Neural cell (in vitro differentiated cells): ENCODE measurements around the gene UGGT2.

Experiments
- EZH2 ChIP-seq: fragments of 200-600, 300-800 bp; shearing (Covaris generic), sonication (generic); IDR thresholded peaks from 2 replicates; pipeline ENCODE4 v1.6.1; 2014; ENCODE audit warnings: antibody characterized with exemption, low read length, borderline replicate concordance, mild to moderate bottlenecking; ENCODE audit not compliant: insufficient read depth, poor library complexity, severe bottlenecking
- MXI1 ChIP-seq: fragments of 450-650 bp; conservative IDR thresholded peaks from 2 replicates; pipeline ENCODE4 v1.6.1; 2014; ENCODE audit warnings: antibody characterized with exemption, mild to moderate bottlenecking; ENCODE audit not compliant: poor library complexity, severe bottlenecking
- POLR2AphosphoS5 ChIP-seq: IDR thresholded peaks from 2 replicates; pipeline ENCODE4 v1.6.1; 2012
- SMC3 ChIP-seq: fragments of 450-650 bp; conservative IDR thresholded peaks from 2 replicates; pipeline ENCODE4 v1.6.1; 2014; ENCODE audit warnings: antibody characterized with exemption, mild to moderate bottlenecking, moderate library complexity; ENCODE audit not compliant: poor library complexity
- TAF1 ChIP-seq: IDR thresholded peaks from 2 replicates; pipeline ENCODE4 v1.6.1; 2012; ENCODE audit warnings: low read depth
- TF ChIP-seq, protein P1 (sequence below): fragments of 450-650 bp; IDR thresholded peaks from 2 replicates; pipeline ENCODE4 v1.5.1; 2014; ENCODE audit warnings: antibody characterized with exemption, mild to moderate bottlenecking, moderate library complexity; ENCODE audit not compliant: poor library complexity, severe bottlenecking
- TF ChIP-seq, protein P2 (sequence below): IDR thresholded peaks from 2 replicates; pipeline ENCODE4 v1.6.1; 2012; ENCODE audit warnings: borderline replicate concordance

DNA sequence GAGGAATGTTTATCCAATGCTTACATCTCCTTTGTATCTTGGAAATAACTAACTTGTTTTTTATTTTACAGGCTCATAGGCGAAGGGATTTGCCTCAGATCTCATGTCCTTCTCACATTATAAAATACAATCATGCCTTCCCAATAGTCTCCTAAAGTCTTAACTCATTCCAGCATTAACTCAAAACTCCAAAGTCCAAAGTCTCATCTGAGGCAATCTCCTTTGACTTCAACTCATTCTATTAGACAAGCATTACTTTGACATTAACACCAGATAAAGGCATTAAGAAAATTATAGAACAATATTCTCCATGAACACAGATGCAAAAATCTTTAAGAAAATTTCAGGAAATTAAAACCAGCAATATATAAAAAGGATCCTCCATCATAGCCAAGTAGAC lies 238.7 kb downstream of the UGGT2 start:
- TF ChIP-seq SMC3 (no peak), EZH2 (no peak), POLR2AphosphoS5 (no peak), TAF1 (no peak), MXI1 (no peak)
- TF ChIP-seq, protein P1, sequence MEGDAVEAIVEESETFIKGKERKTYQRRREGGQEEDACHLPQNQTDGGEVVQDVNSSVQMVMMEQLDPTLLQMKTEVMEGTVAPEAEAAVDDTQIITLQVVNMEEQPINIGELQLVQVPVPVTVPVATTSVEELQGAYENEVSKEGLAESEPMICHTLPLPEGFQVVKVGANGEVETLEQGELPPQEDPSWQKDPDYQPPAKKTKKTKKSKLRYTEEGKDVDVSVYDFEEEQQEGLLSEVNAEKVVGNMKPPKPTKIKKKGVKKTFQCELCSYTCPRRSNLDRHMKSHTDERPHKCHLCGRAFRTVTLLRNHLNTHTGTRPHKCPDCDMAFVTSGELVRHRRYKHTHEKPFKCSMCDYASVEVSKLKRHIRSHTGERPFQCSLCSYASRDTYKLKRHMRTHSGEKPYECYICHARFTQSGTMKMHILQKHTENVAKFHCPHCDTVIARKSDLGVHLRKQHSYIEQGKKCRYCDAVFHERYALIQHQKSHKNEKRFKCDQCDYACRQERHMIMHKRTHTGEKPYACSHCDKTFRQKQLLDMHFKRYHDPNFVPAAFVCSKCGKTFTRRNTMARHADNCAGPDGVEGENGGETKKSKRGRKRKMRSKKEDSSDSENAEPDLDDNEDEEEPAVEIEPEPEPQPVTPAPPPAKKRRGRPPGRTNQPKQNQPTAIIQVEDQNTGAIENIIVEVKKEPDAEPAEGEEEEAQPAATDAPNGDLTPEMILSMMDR = no peak
- TF ChIP-seq, protein P2, sequence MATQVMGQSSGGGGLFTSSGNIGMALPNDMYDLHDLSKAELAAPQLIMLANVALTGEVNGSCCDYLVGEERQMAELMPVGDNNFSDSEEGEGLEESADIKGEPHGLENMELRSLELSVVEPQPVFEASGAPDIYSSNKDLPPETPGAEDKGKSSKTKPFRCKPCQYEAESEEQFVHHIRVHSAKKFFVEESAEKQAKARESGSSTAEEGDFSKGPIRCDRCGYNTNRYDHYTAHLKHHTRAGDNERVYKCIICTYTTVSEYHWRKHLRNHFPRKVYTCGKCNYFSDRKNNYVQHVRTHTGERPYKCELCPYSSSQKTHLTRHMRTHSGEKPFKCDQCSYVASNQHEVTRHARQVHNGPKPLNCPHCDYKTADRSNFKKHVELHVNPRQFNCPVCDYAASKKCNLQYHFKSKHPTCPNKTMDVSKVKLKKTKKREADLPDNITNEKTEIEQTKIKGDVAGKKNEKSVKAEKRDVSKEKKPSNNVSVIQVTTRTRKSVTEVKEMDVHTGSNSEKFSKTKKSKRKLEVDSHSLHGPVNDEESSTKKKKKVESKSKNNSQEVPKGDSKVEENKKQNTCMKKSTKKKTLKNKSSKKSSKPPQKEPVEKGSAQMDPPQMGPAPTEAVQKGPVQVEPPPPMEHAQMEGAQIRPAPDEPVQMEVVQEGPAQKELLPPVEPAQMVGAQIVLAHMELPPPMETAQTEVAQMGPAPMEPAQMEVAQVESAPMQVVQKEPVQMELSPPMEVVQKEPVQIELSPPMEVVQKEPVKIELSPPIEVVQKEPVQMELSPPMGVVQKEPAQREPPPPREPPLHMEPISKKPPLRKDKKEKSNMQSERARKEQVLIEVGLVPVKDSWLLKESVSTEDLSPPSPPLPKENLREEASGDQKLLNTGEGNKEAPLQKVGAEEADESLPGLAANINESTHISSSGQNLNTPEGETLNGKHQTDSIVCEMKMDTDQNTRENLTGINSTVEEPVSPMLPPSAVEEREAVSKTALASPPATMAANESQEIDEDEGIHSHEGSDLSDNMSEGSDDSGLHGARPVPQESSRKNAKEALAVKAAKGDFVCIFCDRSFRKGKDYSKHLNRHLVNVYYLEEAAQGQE = no peak
